Peyer's patch (tissue), 4 donors: ENCODE measurements around the gene MT1F.

Experiments used
- POLR2A ChIP-seq, 2 donors: fragments of 450-650 bp; IDR thresholded peaks; one replicate each; pipeline ENCODE4 v1.5.1; 2017; ENCODE audit warnings: antibody characterized with exemption in 2 of 2, mild to moderate bottlenecking in 2 of 2, moderate library complexity in 2 of 2
- TF ChIP-seq, protein P1 (sequence below), 6 experiments: fragments of 450-650 bp in 4 of 6; fragments of 200-600 bp in 2 of 6; sonication (generic) in 1 of 6; IDR thresholded peaks; one replicate each; pipeline ENCODE4 v1.5.1; 2017 to 2019; ENCODE audit warnings: antibody characterized with exemption in 6 of 6, mild to moderate bottlenecking in 3 of 6, moderate library complexity in 1 of 6

DNA sequence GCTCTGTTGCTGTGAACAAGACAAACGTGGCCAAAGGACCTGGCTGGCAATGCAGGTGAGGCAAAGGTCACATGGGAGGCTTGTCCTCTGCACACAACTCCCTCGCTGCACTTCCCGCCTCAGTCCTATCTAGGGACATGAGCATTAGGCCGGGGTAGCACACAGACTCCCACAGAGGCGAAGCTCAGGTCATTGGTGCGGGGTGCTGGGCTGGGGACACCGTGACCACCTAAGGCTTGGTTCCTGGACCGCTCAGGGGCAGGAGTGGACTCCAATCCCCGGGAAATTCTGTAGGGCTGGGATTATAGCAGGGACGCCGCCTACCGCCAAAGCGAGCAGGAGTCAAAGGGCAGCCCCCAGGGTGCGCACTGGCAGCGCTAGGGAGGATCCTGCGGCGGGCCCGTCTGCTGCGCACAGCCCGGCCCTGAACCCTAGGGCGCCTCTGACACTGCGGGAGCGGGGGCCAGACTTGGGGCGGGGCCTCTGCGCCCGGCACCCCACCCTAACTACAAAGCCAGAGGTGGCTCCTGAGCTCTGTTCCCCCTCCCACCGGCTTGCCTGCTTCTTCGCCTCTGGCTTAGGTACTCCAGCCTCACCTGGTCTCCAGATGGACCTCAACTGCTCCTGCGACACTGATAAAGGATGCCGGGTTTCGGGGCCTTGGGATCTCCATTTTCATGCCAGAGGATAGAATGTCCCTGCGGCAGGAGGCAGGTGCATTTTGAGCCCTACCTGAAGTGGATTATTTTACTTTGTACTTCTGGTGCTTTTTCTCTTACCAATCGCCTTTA lies 9.9 kb upstream of the MT1F start:
- TF ChIP-seq, protein P1, sequence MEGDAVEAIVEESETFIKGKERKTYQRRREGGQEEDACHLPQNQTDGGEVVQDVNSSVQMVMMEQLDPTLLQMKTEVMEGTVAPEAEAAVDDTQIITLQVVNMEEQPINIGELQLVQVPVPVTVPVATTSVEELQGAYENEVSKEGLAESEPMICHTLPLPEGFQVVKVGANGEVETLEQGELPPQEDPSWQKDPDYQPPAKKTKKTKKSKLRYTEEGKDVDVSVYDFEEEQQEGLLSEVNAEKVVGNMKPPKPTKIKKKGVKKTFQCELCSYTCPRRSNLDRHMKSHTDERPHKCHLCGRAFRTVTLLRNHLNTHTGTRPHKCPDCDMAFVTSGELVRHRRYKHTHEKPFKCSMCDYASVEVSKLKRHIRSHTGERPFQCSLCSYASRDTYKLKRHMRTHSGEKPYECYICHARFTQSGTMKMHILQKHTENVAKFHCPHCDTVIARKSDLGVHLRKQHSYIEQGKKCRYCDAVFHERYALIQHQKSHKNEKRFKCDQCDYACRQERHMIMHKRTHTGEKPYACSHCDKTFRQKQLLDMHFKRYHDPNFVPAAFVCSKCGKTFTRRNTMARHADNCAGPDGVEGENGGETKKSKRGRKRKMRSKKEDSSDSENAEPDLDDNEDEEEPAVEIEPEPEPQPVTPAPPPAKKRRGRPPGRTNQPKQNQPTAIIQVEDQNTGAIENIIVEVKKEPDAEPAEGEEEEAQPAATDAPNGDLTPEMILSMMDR (IDR thresholded peaks at IDR 0.05): peak in 3 of 6 experiments; percentile 5 to 21 (median 20)
- TF ChIP-seq POLR2A (IDR thresholded peaks at IDR 0.05): no peak
